Measurements from ENCODE around the gene CFP. TPM values are rescaled to one million over a fixed set of nuclear protein-coding genes. Genes with fewer than 3 reads are reported as not detected.

Gene CFP
- polyA plus RNA-seq, 1 experiment: 0.05 TPM

DNA sequence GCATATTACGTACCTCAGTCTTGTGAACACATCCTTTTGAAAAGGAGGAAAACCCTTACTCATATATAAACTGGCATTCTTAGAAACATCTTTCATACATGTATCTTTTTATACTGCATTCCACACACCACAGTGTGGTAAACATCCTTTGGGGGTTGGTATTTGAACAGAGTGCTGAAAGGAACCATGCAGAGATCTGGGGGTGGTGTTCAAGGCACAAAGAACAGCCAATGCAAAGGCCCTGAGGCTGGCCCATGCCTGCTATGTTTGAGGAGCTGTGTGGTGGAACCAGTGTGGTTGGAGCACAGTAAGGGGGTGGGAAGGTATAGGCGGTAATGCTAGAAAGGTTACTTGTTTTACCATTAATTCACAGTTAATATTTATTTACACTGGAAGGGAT lies 18.6 kb upstream of the CFP start:
- no peaks in the 10 kb centered on the region for H3K27me3 ChIP-seq (ENCODE audit: control insufficient read depth, insufficient read depth, low read length)
- DNase-seq (ENCODE audit: low read depth, low spot score): no peak
- peak overlapping the region; percentile 76 for H3K4me3 ChIP-seq (ENCODE audit: low read depth, low read length)
- no peaks in the 10 kb centered on the region; the same call in 1 of the 2 replicates for H3K9me3 ChIP-seq (ENCODE audit: control insufficient read depth, insufficient read depth, low read length)
- TF ChIP-seq, protein P1, sequence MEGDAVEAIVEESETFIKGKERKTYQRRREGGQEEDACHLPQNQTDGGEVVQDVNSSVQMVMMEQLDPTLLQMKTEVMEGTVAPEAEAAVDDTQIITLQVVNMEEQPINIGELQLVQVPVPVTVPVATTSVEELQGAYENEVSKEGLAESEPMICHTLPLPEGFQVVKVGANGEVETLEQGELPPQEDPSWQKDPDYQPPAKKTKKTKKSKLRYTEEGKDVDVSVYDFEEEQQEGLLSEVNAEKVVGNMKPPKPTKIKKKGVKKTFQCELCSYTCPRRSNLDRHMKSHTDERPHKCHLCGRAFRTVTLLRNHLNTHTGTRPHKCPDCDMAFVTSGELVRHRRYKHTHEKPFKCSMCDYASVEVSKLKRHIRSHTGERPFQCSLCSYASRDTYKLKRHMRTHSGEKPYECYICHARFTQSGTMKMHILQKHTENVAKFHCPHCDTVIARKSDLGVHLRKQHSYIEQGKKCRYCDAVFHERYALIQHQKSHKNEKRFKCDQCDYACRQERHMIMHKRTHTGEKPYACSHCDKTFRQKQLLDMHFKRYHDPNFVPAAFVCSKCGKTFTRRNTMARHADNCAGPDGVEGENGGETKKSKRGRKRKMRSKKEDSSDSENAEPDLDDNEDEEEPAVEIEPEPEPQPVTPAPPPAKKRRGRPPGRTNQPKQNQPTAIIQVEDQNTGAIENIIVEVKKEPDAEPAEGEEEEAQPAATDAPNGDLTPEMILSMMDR (IDR thresholded peaks at IDR 0.05; ENCODE audit: low read depth, low read length): no peak
- ChIA-PET POLR2A (interaction anchor here (0.7 kb wide), 1 partner anchor 25 kb away, joined by 3 read pairs; no protein-coding TSS in a partner anchor), CTCF (interaction anchor here (0.8 kb wide), 1 partner anchor 125 kb away, joined by 4 read pairs; no protein-coding TSS in a partner anchor)
- peak overlapping the region; percentile 52 for H3K27ac ChIP-seq (ENCODE audit: low read depth, low read length)

DNA sequence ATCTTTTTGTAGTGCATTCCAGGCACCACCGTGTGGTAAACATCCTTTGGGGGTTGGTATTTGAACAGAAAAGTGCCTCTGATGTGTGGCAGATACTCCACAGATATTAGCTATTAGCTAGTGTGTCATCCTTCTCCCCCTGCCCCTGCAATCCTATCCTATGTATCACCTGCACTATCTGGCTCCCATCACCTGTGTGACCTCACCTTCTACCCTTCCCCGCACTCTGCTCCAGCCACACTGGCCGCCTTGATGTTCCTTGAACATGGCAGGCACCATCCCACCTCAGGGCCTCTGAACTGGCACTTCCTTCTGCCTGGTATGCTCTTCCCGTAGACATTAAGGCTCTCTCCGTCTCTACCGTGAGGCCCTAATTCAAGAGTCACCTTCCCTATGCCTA lies 16.9 kb upstream of the CFP start:
- H3K27ac ChIP-seq (ENCODE audit: low read depth, low read length): no peak overlapping the region
- H3K27me3 ChIP-seq (ENCODE audit: control insufficient read depth, insufficient read depth, low read length): no peaks in the 10 kb centered on the region
- ChIA-PET POLR2A (no interaction called here), CTCF (interaction anchor here (0.6 to 2.3 kb wide), 2 partner anchors 106 to 110 kb away, joined by 3 to 8 read pairs; no protein-coding TSS in a partner anchor)
- no peak overlapping the region for H3K4me3 ChIP-seq (ENCODE audit: low read depth, low read length)
- TF ChIP-seq, protein P1 (IDR thresholded peaks at IDR 0.05; ENCODE audit: low read depth, low read length): no peak
- no peaks in the 10 kb centered on the region; the same call in 1 of the 2 replicates for H3K9me3 ChIP-seq (ENCODE audit: control insufficient read depth, insufficient read depth, low read length)
- no peak for DNase-seq (ENCODE audit: low read depth, low spot score)

DNA sequence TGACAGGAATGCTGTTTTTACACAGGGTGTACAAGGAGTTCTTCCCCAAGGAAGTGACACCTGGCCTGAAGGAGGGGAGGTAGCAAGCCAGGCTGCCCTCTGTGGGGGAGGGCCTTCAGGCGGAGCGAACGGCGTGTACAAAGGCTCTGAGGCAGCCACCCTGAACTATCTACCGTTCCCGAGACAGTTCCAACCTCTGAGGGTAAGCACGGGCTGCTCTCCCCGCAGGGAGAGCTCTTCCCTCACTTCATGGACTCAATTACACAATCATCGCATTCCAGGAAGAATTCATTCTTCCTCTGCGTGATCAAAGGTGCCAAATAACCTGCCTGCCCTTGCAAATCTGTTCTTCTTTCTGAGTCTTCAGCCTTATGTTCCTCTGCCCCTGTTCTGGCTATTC lies 15.8 kb upstream of the CFP start:
- ChIA-PET POLR2A (no interaction called here), CTCF (interaction anchor here (2.3 to 3.1 kb wide), 5 partner anchors 21 to 148 kb away, joined by 8 to 36 read pairs (median 11); no protein-coding TSS in a partner anchor)
- TF ChIP-seq, protein P1 (IDR thresholded peaks at IDR 0.05; ENCODE audit: low read depth, low read length): no peak
- Histone ChIP-seq H3K4me3 (ENCODE audit: low read depth, low read length) (no peak overlapping the region), H3K9me3 (ENCODE audit: control insufficient read depth, insufficient read depth, low read length) (no peaks in the 10 kb centered on the region; the same call in 1 of the 2 replicates), H3K27ac (ENCODE audit: low read depth, low read length) (no peak overlapping the region), H3K27me3 (ENCODE audit: control insufficient read depth, insufficient read depth, low read length) (no peaks in the 10 kb centered on the region)
- DNase-seq (ENCODE audit: low read depth, low spot score): no peak

DNA sequence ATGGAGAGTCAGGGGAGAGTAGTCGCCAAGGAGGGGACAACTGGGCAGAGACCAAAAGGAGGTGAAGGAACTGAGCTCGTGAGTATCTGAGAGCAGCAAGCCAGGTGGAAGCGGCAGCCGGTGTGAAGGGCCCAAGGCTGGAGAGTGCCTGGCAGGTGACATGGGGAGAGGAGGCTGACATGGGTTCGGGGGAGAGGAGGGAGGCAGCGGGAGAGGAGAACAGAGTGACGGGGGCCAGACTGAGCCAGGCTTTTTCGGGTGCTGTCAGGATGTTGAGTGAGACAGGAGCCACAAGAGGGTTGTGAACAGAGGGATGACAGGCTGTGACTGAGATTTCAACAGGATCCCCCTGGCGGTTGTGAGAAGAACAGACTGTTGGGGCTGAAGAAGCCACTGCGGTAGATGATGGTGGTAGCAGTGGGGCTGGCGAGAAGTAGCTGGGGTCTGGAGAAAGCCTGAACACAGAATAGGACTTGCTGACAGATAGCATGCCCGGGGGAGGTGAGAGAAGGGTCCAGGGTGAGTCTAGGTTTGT lies 14.9 kb upstream of the CFP start:
- no peak for DNase-seq (ENCODE audit: low read depth, low spot score)
- ChIA-PET POLR2A (no interaction called here), CTCF (interaction anchor here (0.5 to 3.1 kb wide), 21 partner anchors 8 to 199 kb away, joined by 3 to 36 read pairs (median 6); partner anchors contain the start of gene ARAF)
- H3K4me3 ChIP-seq (ENCODE audit: low read depth, low read length): no peak overlapping the region
- no peak overlapping the region for H3K27ac ChIP-seq (ENCODE audit: low read depth, low read length)
- TF ChIP-seq, protein P1 (IDR thresholded peaks at IDR 0.05; ENCODE audit: low read depth, low read length): peak; percentile 61
- no peaks in the 10 kb centered on the region for H3K27me3 ChIP-seq (ENCODE audit: control insufficient read depth, insufficient read depth, low read length)
- no peaks in the 10 kb centered on the region for H3K9me3 ChIP-seq (ENCODE audit: control insufficient read depth, insufficient read depth, low read length)

DNA sequence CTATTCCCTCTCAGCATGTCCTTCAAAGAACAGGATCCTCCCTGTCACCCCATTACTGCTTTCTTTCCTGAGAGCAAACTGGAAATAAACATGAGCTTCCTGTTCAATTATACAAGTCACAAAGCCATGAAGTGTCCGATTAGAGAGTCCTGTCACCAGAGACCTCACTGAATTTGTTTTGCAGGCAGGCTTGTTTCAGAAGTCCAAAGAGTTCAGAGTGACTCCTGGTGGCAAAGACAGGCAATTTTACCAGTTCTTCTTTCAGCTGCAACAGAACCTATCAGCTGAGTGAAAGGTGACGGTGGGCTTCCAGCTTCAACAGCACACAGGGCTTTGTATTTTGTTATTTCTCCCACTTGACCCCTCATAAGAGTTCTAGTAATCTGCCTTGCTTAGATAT lies 14.2 kb upstream of the CFP start:
- Histone ChIP-seq H3K4me3 (ENCODE audit: low read depth, low read length) (no peak overlapping the region), H3K27me3 (ENCODE audit: control insufficient read depth, insufficient read depth, low read length) (no peaks in the 10 kb centered on the region), H3K27ac (ENCODE audit: low read depth, low read length) (no peak overlapping the region), H3K9me3 (ENCODE audit: control insufficient read depth, insufficient read depth, low read length) (no peaks in the 10 kb centered on the region)
- ChIA-PET POLR2A (no interaction called here), CTCF (interaction anchor here (0.6 to 3.1 kb wide), 19 partner anchors 8 to 200 kb away, joined by 3 to 36 read pairs (median 6); partner anchors contain the start of gene ARAF)
- no peak for DNase-seq (ENCODE audit: low read depth, low spot score)
- TF ChIP-seq, protein P1 (IDR thresholded peaks at IDR 0.05; ENCODE audit: low read depth, low read length): peak; percentile 55

Measured in AG04450 (cell line).